GM18499 (cell line): ENCODE data around the gene AKAP11.
A peak's percentile ranks its signal among the peaks of the same experiment; 100 is the strongest.

Experiments used
- ATAC-seq: cut with Tn5 transposase; IDR thresholded peaks from one replicate; pipeline ENCODE4 v1.9.1; 2021; ENCODE audit warnings: moderate number of reproducible peaks; ENCODE audit not compliant: insufficient read depth, unreplicated experiment

AKAP11 gene

GRCh38 chr13:42328672-42329071, 56.7 kb downstream of the AKAP11 start:
- ATAC-seq: no peak

- no peak for ATAC-seq
Measured at GRCh38 chr13:42329239-42329638, 57.3 kb downstream of the AKAP11 start.

- ATAC-seq: no peak
Measured at GRCh38 chr13:42331009-42331408, 59.1 kb downstream of the AKAP11 start.

- ATAC-seq: no peak
Measured at GRCh38 chr13:42333613-42334328, 61.8 kb downstream of the AKAP11 start.

- ATAC-seq: no peak
Measured at GRCh38 chr13:42334329-42334706, 62.4 kb downstream of the AKAP11 start.

GRCh38 chr13:42337808-42338600, 66.1 kb downstream of the AKAP11 start:
- no peak for ATAC-seq

GRCh38 chr13:42345367-42345766, 73.4 kb downstream of the AKAP11 start:
- ATAC-seq: no peak

- ATAC-seq: no peak
Measured at GRCh38 chr13:42348576-42348975, 76.6 kb downstream of the AKAP11 start.

GRCh38 chr13:42350141-42350540, 78.2 kb downstream of the AKAP11 start:
- ATAC-seq: no peak

- peak; percentile 53 for ATAC-seq
Measured at GRCh38 chr13:42354241-42355091, 82.5 kb downstream of the AKAP11 start.

- ATAC-seq: no peak
Measured at GRCh38 chr13:42355092-42355485, 83.1 kb downstream of the AKAP11 start.

GRCh38 chr13:42355491-42356183, 83.7 kb downstream of the AKAP11 start:
- ATAC-seq: no peak

- no peak for ATAC-seq
Measured at GRCh38 chr13:42356184-42356575, 84.2 kb downstream of the AKAP11 start.

- ATAC-seq: no peak
Measured at GRCh38 chr13:42360046-42360574, 88.2 kb downstream of the AKAP11 start.

- no peak for ATAC-seq
Measured at GRCh38 chr13:42361701-42362100, 89.7 kb downstream of the AKAP11 start.

- ATAC-seq: no peak
Measured at GRCh38 chr13:42363941-42364612, 92.1 kb downstream of the AKAP11 start.

GRCh38 chr13:42364613-42365000, 92.7 kb downstream of the AKAP11 start:
- no peak for ATAC-seq

- ATAC-seq: no peak
Measured at GRCh38 chr13:42367831-42368230, 95.9 kb downstream of the AKAP11 start.

GRCh38 chr13:42369071-42369797, 97.3 kb downstream of the AKAP11 start:
- ATAC-seq: no peak
